Thoracic aorta (tissue), 2 donors: ENCODE measurements around the gene LELP1. TPM values are rescaled to one million over a fixed set of nuclear protein-coding genes. Genes with fewer than 3 reads are reported as not detected.
"Not testable (repeated sequence)": the region's sequence is repeated elsewhere in the genome, so short reads cannot be mapped to it uniquely, and the experiment has no call there.

Experiments used
- ATAC-seq: fragments of 150-250 bp; one replicate; pipeline ENCODE4 v1.8.0; 2017; ENCODE audit warnings: low read depth; ENCODE audit not compliant: insufficient number of reproducible peaks, low FRiP score
- DNase-seq: peaks from one replicate; pipeline ENCODE4 v3.0.0-alpha.2; 2020; ENCODE audit warnings: low spot score
- H3K27ac ChIP-seq, 2 donors: fragments of 200-600 bp; sonication (generic); 1 replicate in 1 of 2; 2 replicates in 1 of 2; pipeline ENCODE4 v1.5.1; 2016; ENCODE audit warnings: mild to moderate bottlenecking in 2 of 2, moderate library complexity in 2 of 2
- H3K27me3 ChIP-seq: fragments of 200-600 bp; sonication (generic); replicated peaks from 2 replicates; pipeline ENCODE4 v1.6.0; 2016; ENCODE audit warnings: mild to moderate bottlenecking; ENCODE audit not compliant: insufficient read depth
- H3K36me3 ChIP-seq: fragments of 200-600 bp; sonication (generic); one replicate; pipeline ENCODE4 v1.5.1; 2016
- H3K4me1 ChIP-seq, 2 donors: fragments of 200-600 bp; sonication (generic); 1 replicate in 1 of 2; 2 replicates in 1 of 2; pipeline versions ENCODE4 v1.5.1 to v1.6.0; 2016; ENCODE audit warnings: low read depth in 2 of 2, mild to moderate bottlenecking in 1 of 2; ENCODE audit not compliant: control insufficient read depth in 1 of 2
- H3K4me3 ChIP-seq: fragments of 200-600 bp; sonication (generic); 2 replicates; pipeline ENCODE4 v1.5.1; 2016; ENCODE audit warnings: mild to moderate bottlenecking
- H3K9me3 ChIP-seq: fragments of 200-600 bp; sonication (generic); 2 replicates; pipeline ENCODE4 v1.5.1; 2016
- CTCF ChIP-seq: fragments of 200-600 bp; sonication (generic); IDR thresholded peaks from one replicate; pipeline ENCODE4 v1.5.1; 2019; ENCODE audit warnings: antibody characterized with exemption
- total RNA-seq, 2 donors: library from RNA; depleted of rRNA; stranded (reverse); fragments of >200 nt; gene quantifications; one replicate each; pipeline versions ENCODE4 v1.1.0 to v1.2.3, GENCODE V29; 2016

LELP1 gene
- total RNA-seq, 2 donors from 2014 or later, result not detected

GRCh38 chr1:153180556-153180955, 22.7 kb upstream of the LELP1 start:
- no peaks in the 10 kb centered on the region for H3K36me3 ChIP-seq
- ATAC-seq (no peak), DNase-seq (no peak)
- no peaks in the 10 kb centered on the region for H3K4me1 ChIP-seq
- no peaks in the 10 kb centered on the region for H3K9me3 ChIP-seq
- no peak overlapping the region for H3K4me3 ChIP-seq
- H3K27me3 ChIP-seq, result no peaks in the 10 kb centered on the region
- TF ChIP-seq CTCF, result no peak
- no peak overlapping the region for H3K27ac ChIP-seq

GRCh38 chr1:153188301-153188700, 14.9 kb upstream of the LELP1 start:
- H3K36me3 ChIP-seq, H3K4me1 ChIP-seq, ATAC-seq, H3K9me3 ChIP-seq, H3K27ac ChIP-seq, H3K27me3 ChIP-seq, H3K4me3 ChIP-seq, DNase-seq: not testable (repeated sequence)

- DNase-seq (no peak), ATAC-seq (no peak)
- no peak for TF ChIP-seq CTCF
- H3K36me3 ChIP-seq, result no peaks in the 10 kb centered on the region
- H3K4me1 ChIP-seq, result no peaks in the 10 kb centered on the region
- H3K9me3 ChIP-seq, result no peaks in the 10 kb centered on the region
- H3K27ac ChIP-seq, result no peak overlapping the region
- no peaks in the 10 kb centered on the region for H3K27me3 ChIP-seq
- no peak overlapping the region for H3K4me3 ChIP-seq
Measured at GRCh38 chr1:153190373-153190772, 12.9 kb upstream of the LELP1 start.

- no peak for ATAC-seq
- no peak overlapping the region for H3K4me3 ChIP-seq
- no peaks in the 10 kb centered on the region for H3K27me3 ChIP-seq
- no peaks in the 10 kb centered on the region for H3K4me1 ChIP-seq
- H3K27ac ChIP-seq, result no peak overlapping the region
- no peak for TF ChIP-seq CTCF
- no peaks in the 10 kb centered on the region for H3K9me3 ChIP-seq
- H3K36me3 ChIP-seq, result no peaks in the 10 kb centered on the region
- DNase-seq, result no peak
Measured at GRCh38 chr1:153192697-153193096, 10.5 kb upstream of the LELP1 start.

- H3K9me3 ChIP-seq, result no peaks in the 10 kb centered on the region
- H3K36me3 ChIP-seq, result no peaks in the 10 kb centered on the region
- H3K27me3 ChIP-seq, result no peaks in the 10 kb centered on the region
- ATAC-seq, result no peak
- H3K27ac ChIP-seq, result no peak overlapping the region
- H3K4me1 ChIP-seq, result no peaks in the 10 kb centered on the region
- no peak overlapping the region for H3K4me3 ChIP-seq
- no peak for TF ChIP-seq CTCF
- no peak for DNase-seq
Measured at GRCh38 chr1:153194331-153195050, 8.7 kb upstream of the LELP1 start.

GRCh38 chr1:153195216-153195615, 8.0 kb upstream of the LELP1 start:
- DNase-seq, result no peak
- Histone ChIP-seq H3K4me3 (no peak overlapping the region), H3K9me3 (no peaks in the 10 kb centered on the region), H3K27me3 (no peaks in the 10 kb centered on the region), H3K36me3 (no peaks in the 10 kb centered on the region), H3K27ac (no peak overlapping the region), H3K4me1 (no peaks in the 10 kb centered on the region)
- TF ChIP-seq CTCF, result no peak
- no peak for ATAC-seq
